ENCODE results near the gene ARHGAP26. TPM values are rescaled to one million over a fixed set of nuclear protein-coding genes. Genes with fewer than 3 reads are reported as not detected.

The ARHGAP26 gene
- total RNA-seq, 1 donor from 2014 or later = 20.0 TPM

GRCh38 chr5:143259254-143259605 is 489.1 kb downstream of the ARHGAP26 start:
- H3K27me3 Mint-ChIP-seq (ENCODE audit: insufficient read depth) = no peaks in the 10 kb centered on the region
- peaks cover 21% of the 10 kb centered on the region for H3K4me1 Mint-ChIP-seq (ENCODE audit: low read depth)

GRCh38 chr5:143261748-143262392 is 491.7 kb downstream of the ARHGAP26 start:
- DNase-seq (ENCODE audit: low spot score) = no peak
- H3K27ac Mint-ChIP-seq = peak overlapping the region; percentile 6
- H3K27me3 Mint-ChIP-seq (ENCODE audit: insufficient read depth) = no peaks in the 10 kb centered on the region
- peaks cover 23% of the 10 kb centered on the region for H3K9me3 Mint-ChIP-seq
- H3K4me3 Mint-ChIP-seq = no peak overlapping the region
- intact Hi-C loops (cut with micrococcal nuclease) = loop anchor here (2.0 to 5.0 kb wide), 2 partner anchors 40 to 79 kb away; no protein-coding TSS in a partner anchor
- H3K36me3 Mint-ChIP-seq (ENCODE audit: low read depth) = peaks cover 5% of the 10 kb centered on the region
- peaks cover 21% of the 10 kb centered on the region for H3K4me1 Mint-ChIP-seq (ENCODE audit: low read depth)

More at GRCh38 chr5:143259254-143259605, 489.1 kb downstream of the ARHGAP26 start:
- DNase-seq (ENCODE audit: low spot score) = no peak
- Mint-ChIP-seq H3K9me3 (peaks cover 6% of the 10 kb centered on the region), H3K36me3 (ENCODE audit: low read depth) (no peaks in the 10 kb centered on the region), H3K27ac (no peak overlapping the region), H3K4me3 (no peak overlapping the region)
- intact Hi-C loops (cut with micrococcal nuclease) = no loop called here

- H3K36me3 Mint-ChIP-seq (ENCODE audit: low read depth) = peaks cover 5% of the 10 kb centered on the region
- DNase-seq (ENCODE audit: low spot score) = no peak
- no peaks in the 10 kb centered on the region for H3K27me3 Mint-ChIP-seq (ENCODE audit: insufficient read depth)
- H3K9me3 Mint-ChIP-seq = peaks cover 29% of the 10 kb centered on the region
- H3K27ac Mint-ChIP-seq = no peak overlapping the region
- intact Hi-C loops (cut with micrococcal nuclease) = loop anchor here (2.0 to 5.0 kb wide), 2 partner anchors 40 to 80 kb away; no protein-coding TSS in a partner anchor
- peaks cover 21% of the 10 kb centered on the region for H3K4me1 Mint-ChIP-seq (ENCODE audit: low read depth)
- H3K4me3 Mint-ChIP-seq = no peak overlapping the region
Observed at GRCh38 chr5:143262393-143263174, 492.4 kb downstream of the ARHGAP26 start.

DNA sequence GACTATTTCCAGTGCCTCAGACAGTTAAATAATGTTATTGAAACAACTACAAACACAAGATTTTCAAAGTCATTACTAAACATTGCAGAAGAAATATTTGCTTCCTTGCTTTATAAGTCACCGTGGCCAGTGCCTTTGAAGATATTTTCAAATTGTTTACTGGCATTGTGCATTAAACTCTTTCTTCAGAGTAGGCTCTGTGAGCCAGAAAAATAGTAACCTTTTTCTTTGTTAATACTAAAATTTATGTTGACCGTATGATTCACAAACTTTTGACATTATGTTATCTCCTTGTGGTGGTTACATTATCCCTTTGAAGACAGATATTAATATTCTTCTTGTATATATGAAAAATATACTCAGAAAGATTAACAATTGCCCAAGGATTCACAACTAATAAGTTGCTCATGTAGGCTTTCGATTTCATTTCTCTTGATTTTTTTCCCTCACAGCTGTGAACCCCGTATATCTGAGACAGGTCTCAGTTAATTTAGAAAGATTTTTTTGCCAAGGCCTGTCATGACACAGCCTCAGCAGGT is 493.2 kb downstream of the ARHGAP26 start:
- no peak overlapping the region for H3K27ac Mint-ChIP-seq
- no peaks in the 10 kb centered on the region for H3K27me3 Mint-ChIP-seq (ENCODE audit: insufficient read depth)
- no peak overlapping the region for H3K4me3 Mint-ChIP-seq
- no peak for DNase-seq (ENCODE audit: low spot score)
- intact Hi-C loops (cut with micrococcal nuclease) = loop anchor here (2.0 to 5.0 kb wide), 2 partner anchors 41 to 81 kb away; no protein-coding TSS in a partner anchor
- H3K4me1 Mint-ChIP-seq (ENCODE audit: low read depth) = peaks cover 21% of the 10 kb centered on the region
- H3K9me3 Mint-ChIP-seq = peaks cover 37% of the 10 kb centered on the region
- peaks cover 5% of the 10 kb centered on the region for H3K36me3 Mint-ChIP-seq (ENCODE audit: low read depth)

DNA sequence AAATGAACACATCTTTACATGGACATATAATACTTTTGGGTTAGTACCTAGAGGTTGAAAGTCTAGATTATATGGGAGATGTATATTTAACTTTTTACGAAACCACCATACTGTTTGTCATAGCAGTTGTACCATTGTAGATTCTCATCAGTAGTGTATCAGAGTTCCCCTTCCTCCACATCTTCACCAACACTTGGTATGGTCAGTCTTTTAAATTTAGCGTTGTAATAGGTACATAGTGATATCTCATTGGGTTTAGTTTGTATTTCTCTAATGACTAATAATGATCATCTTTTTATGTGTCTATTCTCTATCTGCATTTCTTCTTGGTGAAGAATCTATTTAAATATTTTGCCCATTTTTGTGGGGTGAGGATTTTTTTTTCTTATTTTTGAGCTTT is 495.8 kb downstream of the ARHGAP26 start:
- H3K36me3 Mint-ChIP-seq (ENCODE audit: low read depth) = peaks cover 7% of the 10 kb centered on the region
- no peak overlapping the region for H3K4me3 Mint-ChIP-seq
- DNase-seq (ENCODE audit: low spot score) = no peak
- no peaks in the 10 kb centered on the region for H3K27me3 Mint-ChIP-seq (ENCODE audit: insufficient read depth)
- H3K9me3 Mint-ChIP-seq = peaks cover 50% of the 10 kb centered on the region
- intact Hi-C loops (cut with micrococcal nuclease) = no loop called here
- H3K27ac Mint-ChIP-seq = no peak overlapping the region
- H3K4me1 Mint-ChIP-seq (ENCODE audit: low read depth) = peaks cover 16% of the 10 kb centered on the region

- DNase-seq (ENCODE audit: low spot score) = no peak
- no peak overlapping the region for H3K27ac Mint-ChIP-seq
- H3K27me3 Mint-ChIP-seq (ENCODE audit: insufficient read depth) = no peaks in the 10 kb centered on the region
- H3K9me3 Mint-ChIP-seq = peaks cover 44% of the 10 kb centered on the region
- intact Hi-C loops (cut with micrococcal nuclease) = no loop called here
- no peak overlapping the region for H3K4me3 Mint-ChIP-seq
- peaks cover 7% of the 10 kb centered on the region for H3K36me3 Mint-ChIP-seq (ENCODE audit: low read depth)
- H3K4me1 Mint-ChIP-seq (ENCODE audit: low read depth) = peaks cover 7% of the 10 kb centered on the region
Observed at GRCh38 chr5:143267186-143267585, 497.0 kb downstream of the ARHGAP26 start.

- Mint-ChIP-seq H3K27ac (no peak overlapping the region), H3K4me3 (no peak overlapping the region), H3K4me1 (ENCODE audit: low read depth) (no peaks in the 10 kb centered on the region), H3K9me3 (peaks cover 44% of the 10 kb centered on the region), H3K36me3 (ENCODE audit: low read depth) (peaks cover 7% of the 10 kb centered on the region), H3K27me3 (ENCODE audit: insufficient read depth) (no peaks in the 10 kb centered on the region)
- intact Hi-C loops (cut with micrococcal nuclease) = no loop called here
- DNase-seq (ENCODE audit: low spot score) = no peak
Observed at GRCh38 chr5:143268388-143268787, 498.2 kb downstream of the ARHGAP26 start.

DNA sequence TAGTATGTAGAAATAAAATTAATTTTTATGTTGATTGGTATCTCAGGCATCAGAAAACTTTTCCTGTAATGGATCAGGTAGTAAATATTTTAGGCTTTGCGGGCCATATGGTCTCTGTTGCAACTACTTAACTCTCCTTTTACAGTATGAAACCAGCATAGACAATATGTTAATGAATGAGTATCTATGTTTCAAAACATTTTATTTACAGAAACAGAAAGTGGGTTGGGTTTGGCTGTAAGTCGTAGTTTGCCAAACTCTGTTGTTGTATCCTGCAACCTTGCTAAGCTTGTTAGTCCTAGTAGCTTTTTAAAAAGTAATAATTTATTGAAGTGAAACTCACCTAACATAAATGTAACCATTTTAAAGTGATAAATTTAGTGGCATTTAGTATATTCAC is 501.3 kb downstream of the ARHGAP26 start:
- H3K36me3 Mint-ChIP-seq (ENCODE audit: low read depth) = peaks cover 6% of the 10 kb centered on the region
- H3K4me3 Mint-ChIP-seq = no peak overlapping the region
- intact Hi-C loops (cut with micrococcal nuclease) = no loop called here
- no peak for DNase-seq (ENCODE audit: low spot score)
- peaks cover 14% of the 10 kb centered on the region for H3K4me1 Mint-ChIP-seq (ENCODE audit: low read depth)
- no peaks in the 10 kb centered on the region for H3K27me3 Mint-ChIP-seq (ENCODE audit: insufficient read depth)
- H3K9me3 Mint-ChIP-seq = peaks cover 31% of the 10 kb centered on the region
- no peak overlapping the region for H3K27ac Mint-ChIP-seq

- Mint-ChIP-seq H3K27me3 (ENCODE audit: insufficient read depth) (no peaks in the 10 kb centered on the region), H3K4me1 (ENCODE audit: low read depth) (peaks cover 14% of the 10 kb centered on the region), H3K36me3 (ENCODE audit: low read depth) (peaks cover 15% of the 10 kb centered on the region), H3K27ac (no peak overlapping the region), H3K9me3 (peaks cover under 1% of the 10 kb centered on the region), H3K4me3 (no peak overlapping the region)
- no peak for DNase-seq (ENCODE audit: low spot score)
- intact Hi-C loops (cut with micrococcal nuclease) = no loop called here
Observed at GRCh38 chr5:143274952-143275351, 504.8 kb downstream of the ARHGAP26 start.

GRCh38 chr5:143275512-143276363 is 505.6 kb downstream of the ARHGAP26 start:
- no peaks in the 10 kb centered on the region for H3K9me3 Mint-ChIP-seq
- H3K36me3 Mint-ChIP-seq (ENCODE audit: low read depth) = peaks cover 18% of the 10 kb centered on the region
- no peak for DNase-seq (ENCODE audit: low spot score)
- H3K4me3 Mint-ChIP-seq = no peak overlapping the region
- H3K4me1 Mint-ChIP-seq (ENCODE audit: low read depth) = peaks cover 14% of the 10 kb centered on the region
- no peaks in the 10 kb centered on the region for H3K27me3 Mint-ChIP-seq (ENCODE audit: insufficient read depth)
- intact Hi-C loops (cut with micrococcal nuclease) = no loop called here
- H3K27ac Mint-ChIP-seq = no peak overlapping the region

- H3K4me3 Mint-ChIP-seq = no peak overlapping the region
- DNase-seq (ENCODE audit: low spot score) = no peak
- no peak overlapping the region for H3K27ac Mint-ChIP-seq
- H3K36me3 Mint-ChIP-seq (ENCODE audit: low read depth) = peaks cover 28% of the 10 kb centered on the region
- H3K9me3 Mint-ChIP-seq = no peaks in the 10 kb centered on the region
- intact Hi-C loops (cut with micrococcal nuclease) = no loop called here
- H3K27me3 Mint-ChIP-seq (ENCODE audit: insufficient read depth) = no peaks in the 10 kb centered on the region
- peaks cover 14% of the 10 kb centered on the region for H3K4me1 Mint-ChIP-seq (ENCODE audit: low read depth)
Observed at GRCh38 chr5:143277536-143277935, 507.4 kb downstream of the ARHGAP26 start.

Measured in activated T-helper 1 cell treated with anti-CD3 and anti-CD28 coated beads, Interleukin-12 subunit alpha, Interleukin-12 subunit beta, Interleukin-2, Interleukin-4 antibody, amounts not matched to agents 30 ng/mL and 10 ng/mL and 1 ng/mL, durations not matched to agents 14 hours and 24 hours and 36 hours (primary cell).